GM20000 (cell line): ENCODE results near the gene MTHFR.

Experiments
- DNase-seq: peaks from one replicate; pipeline ENCODE4 v3.0.0; 2012; ENCODE audit warnings: low spot score
- TF ChIP-seq, protein P1 (sequence below): IDR thresholded peaks from 2 replicates; pipeline ENCODE4 v1.5.1; 2012; ENCODE audit warnings: mild to moderate bottlenecking, control low read depth; ENCODE audit errors: extremely low read depth, missing control alignments

MTHFR gene

DNA sequence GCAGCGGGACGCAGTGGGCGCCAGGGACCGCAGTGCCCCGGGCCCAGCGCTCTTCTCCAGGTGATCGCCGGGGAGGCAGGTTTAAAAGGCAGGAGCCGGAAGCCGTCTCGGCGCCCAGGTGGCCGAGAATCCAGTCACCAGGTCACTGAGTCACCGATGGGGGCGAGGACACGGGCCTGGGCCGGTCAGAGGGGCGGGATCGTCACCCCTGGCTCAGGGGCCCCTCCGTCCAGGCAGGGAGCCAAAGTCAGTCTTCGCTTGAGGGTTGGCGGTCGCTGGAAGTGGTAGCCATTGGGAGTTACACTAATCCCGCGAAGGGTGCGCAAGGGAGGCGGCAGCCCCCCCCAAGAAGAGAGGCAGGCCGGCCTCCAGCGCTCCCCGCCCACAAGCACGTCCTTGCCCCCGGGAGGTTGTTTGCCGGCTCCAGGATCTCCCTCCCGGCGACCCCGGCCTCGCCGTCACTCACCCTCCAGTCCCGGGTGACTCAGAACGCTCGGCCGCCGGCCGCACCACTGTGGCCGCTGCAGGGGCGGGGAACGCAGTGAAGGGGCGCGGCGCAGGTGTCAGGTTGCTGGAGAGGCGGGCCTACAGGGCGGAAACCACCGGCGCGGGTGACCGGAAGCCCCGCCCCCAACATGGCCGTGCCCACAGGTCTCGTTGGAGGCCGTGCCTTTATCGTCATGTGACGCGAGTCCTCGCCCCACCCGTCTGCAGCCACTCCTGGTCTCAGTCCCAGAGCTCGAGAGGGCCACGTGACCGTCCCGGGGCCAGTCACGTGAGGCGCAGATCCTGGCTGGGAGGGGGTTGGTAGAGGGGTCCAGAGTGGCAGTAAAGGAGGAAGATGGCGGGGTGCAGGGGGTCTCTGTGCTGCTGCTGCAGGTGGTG is at the start of gene MTHFR, which contains the start of gene CLCN6:
Gene MTHFR (minus strand): TSS at position 543 of the 885 bp plus-strand sequence. CDS start 2,848 bp downstream, outside the sequence.
Gene CLCN6 (plus strand): TSS at position 770 of the 885 bp plus-strand sequence. CDS start 72 bp downstream, at position 842.
- TF ChIP-seq, protein P1, sequence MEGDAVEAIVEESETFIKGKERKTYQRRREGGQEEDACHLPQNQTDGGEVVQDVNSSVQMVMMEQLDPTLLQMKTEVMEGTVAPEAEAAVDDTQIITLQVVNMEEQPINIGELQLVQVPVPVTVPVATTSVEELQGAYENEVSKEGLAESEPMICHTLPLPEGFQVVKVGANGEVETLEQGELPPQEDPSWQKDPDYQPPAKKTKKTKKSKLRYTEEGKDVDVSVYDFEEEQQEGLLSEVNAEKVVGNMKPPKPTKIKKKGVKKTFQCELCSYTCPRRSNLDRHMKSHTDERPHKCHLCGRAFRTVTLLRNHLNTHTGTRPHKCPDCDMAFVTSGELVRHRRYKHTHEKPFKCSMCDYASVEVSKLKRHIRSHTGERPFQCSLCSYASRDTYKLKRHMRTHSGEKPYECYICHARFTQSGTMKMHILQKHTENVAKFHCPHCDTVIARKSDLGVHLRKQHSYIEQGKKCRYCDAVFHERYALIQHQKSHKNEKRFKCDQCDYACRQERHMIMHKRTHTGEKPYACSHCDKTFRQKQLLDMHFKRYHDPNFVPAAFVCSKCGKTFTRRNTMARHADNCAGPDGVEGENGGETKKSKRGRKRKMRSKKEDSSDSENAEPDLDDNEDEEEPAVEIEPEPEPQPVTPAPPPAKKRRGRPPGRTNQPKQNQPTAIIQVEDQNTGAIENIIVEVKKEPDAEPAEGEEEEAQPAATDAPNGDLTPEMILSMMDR = no peak

DNA sequence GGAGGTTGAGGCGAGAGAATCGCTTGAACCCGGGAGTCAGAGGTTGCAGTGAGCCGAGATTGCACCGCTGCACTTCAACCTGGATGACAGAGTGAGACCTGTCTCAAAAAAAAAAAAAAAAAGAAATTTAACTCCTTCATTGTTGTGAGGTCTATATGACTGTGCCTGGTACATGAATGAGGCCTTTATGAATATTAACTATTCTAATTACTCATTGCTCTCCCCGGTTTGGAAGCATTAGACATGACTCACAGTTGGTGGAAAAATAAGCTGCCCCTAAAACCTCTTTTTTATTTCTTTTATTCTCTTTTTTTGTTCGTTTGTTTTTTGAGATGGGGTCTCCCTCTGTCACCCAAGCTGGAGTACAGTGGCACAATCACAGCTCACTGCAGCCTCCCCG is 49.7 kb upstream of the MTHFR start:
- TF ChIP-seq, protein P1 = no peak
- no peak for DNase-seq

More for the DNA sequence above, at the start of gene MTHFR, which contains the start of gene CLCN6:
- DNase-seq = peak; percentile 98

DNA sequence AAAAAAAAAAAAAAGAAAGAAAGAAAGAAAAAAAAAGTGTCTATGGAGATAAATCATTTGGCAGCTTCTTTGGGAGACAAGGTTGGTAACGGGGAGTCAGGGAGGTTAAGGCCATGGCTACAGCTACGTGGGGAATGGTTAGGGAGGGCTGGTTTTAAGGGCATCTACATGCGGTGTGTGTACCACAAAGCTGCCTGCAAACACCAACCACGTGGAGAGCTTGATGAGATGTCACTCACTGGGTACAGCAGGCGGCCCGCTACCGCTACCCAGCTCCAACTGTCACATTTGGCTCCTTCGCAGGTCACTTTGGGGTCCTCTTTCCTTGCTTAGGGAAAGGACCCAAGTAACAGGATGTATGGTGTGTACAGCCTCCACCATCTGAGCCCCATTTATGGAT is 48.8 kb upstream of the MTHFR start:
- TF ChIP-seq, protein P1 = no peak
- DNase-seq = no peak

DNA sequence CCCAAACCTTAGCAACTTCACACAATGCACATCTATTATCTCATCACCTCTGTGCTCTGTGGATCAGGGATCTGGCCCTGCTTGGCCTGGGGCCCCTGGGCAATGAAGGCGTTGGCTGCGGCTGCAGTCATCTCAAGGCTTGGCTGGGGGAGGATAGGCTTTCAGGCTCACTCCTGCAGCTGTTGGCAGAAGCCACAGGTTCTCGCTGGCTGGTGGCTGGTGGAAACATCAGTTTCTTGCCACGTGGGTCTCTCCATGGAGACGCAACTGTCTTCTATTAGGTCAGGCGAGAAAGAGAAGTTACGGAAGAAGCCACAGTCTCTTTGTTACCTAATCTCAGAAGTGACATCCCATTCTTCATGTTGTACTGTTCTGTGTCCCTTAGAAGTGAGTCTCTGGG is 45.4 kb upstream of the MTHFR start:
- DNase-seq = no peak
- TF ChIP-seq, protein P1 = no peak

DNA sequence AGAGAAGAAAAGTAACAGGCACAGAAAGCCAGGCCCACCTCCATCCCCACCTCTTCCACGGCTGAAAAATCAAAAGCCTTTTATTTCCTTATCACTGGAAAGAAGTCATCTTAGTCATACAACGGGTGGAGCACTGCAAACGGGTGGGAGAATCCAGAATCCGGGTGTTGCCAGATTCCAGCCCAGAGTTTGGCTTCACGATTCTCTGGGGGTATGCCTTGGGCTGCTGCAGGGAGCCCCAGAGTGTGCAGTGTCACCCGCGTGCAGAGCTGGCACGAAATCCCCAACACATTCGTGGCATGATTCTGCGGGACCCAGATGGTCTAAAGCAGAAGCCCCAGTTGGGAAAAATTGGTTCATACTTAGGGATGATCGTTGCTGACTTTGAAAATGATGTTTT is 44.4 kb upstream of the MTHFR start:
- DNase-seq = no peak
- TF ChIP-seq, protein P1 = no peak

DNA sequence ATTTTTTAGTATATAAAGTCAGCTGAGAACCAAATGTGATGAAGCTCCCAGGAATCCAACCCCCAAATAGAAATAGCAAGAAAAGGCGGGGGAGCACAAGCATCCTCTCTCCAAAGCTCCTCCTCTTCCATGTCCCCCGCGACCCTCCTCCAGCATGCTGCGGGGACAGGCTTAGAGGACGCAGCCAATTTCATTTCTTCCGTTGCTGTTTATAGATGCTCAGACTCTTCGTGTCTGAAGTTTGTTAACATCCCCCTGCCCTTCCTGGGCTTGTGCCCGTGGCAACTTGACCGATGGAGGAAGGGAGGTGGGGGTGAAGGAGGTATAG is 42.6 kb upstream of the MTHFR start:
- DNase-seq = no peak
- TF ChIP-seq, protein P1 = no peak

DNA sequence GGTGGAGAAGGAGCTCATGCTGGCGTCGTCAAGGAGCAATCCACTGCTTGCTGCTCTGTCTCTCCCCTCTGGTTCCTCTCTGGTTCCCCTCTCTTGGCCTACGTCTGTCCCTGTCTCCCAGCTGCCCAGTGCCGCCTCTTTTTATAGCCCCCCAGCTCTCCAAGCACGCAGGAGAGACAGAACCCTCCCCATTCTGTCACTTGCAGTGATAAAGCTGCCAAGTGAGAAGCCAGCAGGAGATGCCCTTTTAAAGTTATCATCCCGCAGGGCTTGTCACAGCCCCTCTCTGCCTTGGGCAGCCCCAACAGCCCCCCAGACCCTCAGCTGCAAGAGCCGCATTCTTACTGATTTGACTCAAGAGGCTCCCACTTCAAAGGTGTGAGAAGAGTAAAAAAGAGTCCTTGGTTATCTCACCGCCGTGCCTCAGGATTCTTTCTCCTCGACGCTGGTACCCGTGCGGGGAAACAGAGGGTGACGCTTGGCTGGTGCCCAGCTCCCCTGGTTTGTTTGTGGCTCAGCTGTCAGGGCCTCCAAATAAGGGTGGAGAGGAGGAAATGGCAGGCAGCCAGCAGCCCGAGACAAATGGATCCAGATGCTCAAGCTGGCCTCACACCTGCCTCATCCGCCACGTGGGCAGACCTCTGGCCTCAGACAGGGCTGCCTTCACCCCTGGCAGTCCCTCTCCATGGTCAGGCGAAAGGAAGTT is 42.1 kb upstream of the MTHFR start, which contains the start of gene NPPA:
Gene NPPA (minus strand): TSS at position 117 of the 706 bp plus-strand sequence. CDS start 99 bp downstream, at position 18.
- TF ChIP-seq, protein P1 = no peak
- no peak for DNase-seq
